A549 (cell line): ENCODE data around the gene EXPH5.

ENCODE experiments used
- CBX8 ChIP-seq: fragments of 200-600 bp; sonication (generic); IDR thresholded peaks from 2 replicates; pipeline ENCODE4 v1.6.1; 2016
- CEBPB ChIP-seq, 2 experiments: fragments of >200 bp in 1 of 2; sonication (Bioruptor Twin) in 1 of 2; formaldehyde crosslinking in 1 of 2; IDR thresholded peaks; 2 replicates each; pipeline ENCODE4 v1.6.1; 2012 to 2016
- CHD2 ChIP-seq: fragments of 150-350 bp; IDR thresholded peaks from 2 replicates; pipeline ENCODE4 v1.6.1; 2014; ENCODE audit warnings: low read length; ENCODE audit not compliant: partially characterized antibody
- CHD4 ChIP-seq: fragments of 200-600 bp; sonication (generic); IDR thresholded peaks from 2 replicates; pipeline ENCODE4 v1.6.1; 2016; ENCODE audit warnings: antibody characterized with exemption, mild to moderate bottlenecking, borderline replicate concordance
- ESRRA ChIP-seq: fragments of 150-350 bp; IDR thresholded peaks from 2 replicates; pipeline ENCODE4 v1.6.1; 2014; ENCODE audit warnings: mild to moderate bottlenecking, low read length, borderline replicate concordance
- NPAS2 ChIP-seq: fragments of 250-450 bp; sonication (Bioruptor Pico); IDR thresholded peaks from 2 replicates; pipeline ENCODE4 v1.8.0; 2022; ENCODE audit warnings: mild to moderate bottlenecking, moderate library complexity, borderline replicate concordance
- POLR2A ChIP-seq: IDR thresholded peaks from 2 replicates; pipeline ENCODE4 v1.6.1; 2012; ENCODE audit warnings: mild to moderate bottlenecking, low read length
- POLR2AphosphoS2 ChIP-seq: conservative IDR thresholded peaks from 2 replicates; pipeline ENCODE4 v1.6.1; 2012; ENCODE audit warnings: low read length, improper control_type of control experiment, inconsistent platforms
- ZFP36 ChIP-seq: fragments of 450-650 bp; IDR thresholded peaks from 2 replicates; pipeline ENCODE4 v1.6.1; 2014; ENCODE audit warnings: borderline replicate concordance; ENCODE audit not compliant: partially characterized antibody
- TF ChIP-seq, protein P1 (sequence below): fragments of >200 bp; sonication (Bioruptor Twin); formaldehyde crosslinking; IDR thresholded peaks from 3 replicates; pipeline ENCODE4 v1.5.1; 2016
- TF ChIP-seq, protein P2 (sequence below): IDR thresholded peaks from 2 replicates; pipeline ENCODE4 v1.6.1; 2012
- TF ChIP-seq, protein P3 (sequence below): fragments of 150-350 bp; IDR thresholded peaks from 2 replicates; pipeline ENCODE4 v1.6.1; 2014; ENCODE audit warnings: low read depth, mild to moderate bottlenecking, low read length

DNA sequence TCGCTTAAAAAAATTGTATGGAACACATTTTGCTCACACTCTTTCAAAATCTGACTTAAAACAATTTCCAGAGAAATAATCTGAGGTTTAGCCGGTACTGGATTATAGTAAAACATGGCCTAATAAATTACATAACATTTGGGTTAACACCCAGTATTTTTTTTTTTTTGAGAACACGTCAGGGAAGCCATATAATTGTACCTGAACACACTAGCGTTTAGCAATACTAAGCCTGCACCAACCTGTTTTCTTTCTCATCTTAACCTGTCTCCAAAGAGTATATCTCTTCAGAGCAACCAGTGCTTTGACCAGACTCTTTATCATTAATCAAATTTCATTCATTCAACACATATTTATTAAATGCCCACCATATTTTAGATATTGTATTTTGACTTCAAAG, 93.4 kb downstream of the EXPH5 start:
- TF ChIP-seq, protein P1, sequence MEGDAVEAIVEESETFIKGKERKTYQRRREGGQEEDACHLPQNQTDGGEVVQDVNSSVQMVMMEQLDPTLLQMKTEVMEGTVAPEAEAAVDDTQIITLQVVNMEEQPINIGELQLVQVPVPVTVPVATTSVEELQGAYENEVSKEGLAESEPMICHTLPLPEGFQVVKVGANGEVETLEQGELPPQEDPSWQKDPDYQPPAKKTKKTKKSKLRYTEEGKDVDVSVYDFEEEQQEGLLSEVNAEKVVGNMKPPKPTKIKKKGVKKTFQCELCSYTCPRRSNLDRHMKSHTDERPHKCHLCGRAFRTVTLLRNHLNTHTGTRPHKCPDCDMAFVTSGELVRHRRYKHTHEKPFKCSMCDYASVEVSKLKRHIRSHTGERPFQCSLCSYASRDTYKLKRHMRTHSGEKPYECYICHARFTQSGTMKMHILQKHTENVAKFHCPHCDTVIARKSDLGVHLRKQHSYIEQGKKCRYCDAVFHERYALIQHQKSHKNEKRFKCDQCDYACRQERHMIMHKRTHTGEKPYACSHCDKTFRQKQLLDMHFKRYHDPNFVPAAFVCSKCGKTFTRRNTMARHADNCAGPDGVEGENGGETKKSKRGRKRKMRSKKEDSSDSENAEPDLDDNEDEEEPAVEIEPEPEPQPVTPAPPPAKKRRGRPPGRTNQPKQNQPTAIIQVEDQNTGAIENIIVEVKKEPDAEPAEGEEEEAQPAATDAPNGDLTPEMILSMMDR = no peak
- no peak for TF ChIP-seq ZFP36
- TF ChIP-seq, protein P2, sequence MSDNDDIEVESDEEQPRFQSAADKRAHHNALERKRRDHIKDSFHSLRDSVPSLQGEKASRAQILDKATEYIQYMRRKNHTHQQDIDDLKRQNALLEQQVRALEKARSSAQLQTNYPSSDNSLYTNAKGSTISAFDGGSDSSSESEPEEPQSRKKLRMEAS = no peak
- TF ChIP-seq, protein P3, sequence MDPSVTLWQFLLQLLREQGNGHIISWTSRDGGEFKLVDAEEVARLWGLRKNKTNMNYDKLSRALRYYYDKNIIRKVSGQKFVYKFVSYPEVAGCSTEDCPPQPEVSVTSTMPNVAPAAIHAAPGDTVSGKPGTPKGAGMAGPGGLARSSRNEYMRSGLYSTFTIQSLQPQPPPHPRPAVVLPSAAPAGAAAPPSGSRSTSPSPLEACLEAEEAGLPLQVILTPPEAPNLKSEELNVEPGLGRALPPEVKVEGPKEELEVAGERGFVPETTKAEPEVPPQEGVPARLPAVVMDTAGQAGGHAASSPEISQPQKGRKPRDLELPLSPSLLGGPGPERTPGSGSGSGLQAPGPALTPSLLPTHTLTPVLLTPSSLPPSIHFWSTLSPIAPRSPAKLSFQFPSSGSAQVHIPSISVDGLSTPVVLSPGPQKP = no peak
- TF ChIP-seq POLR2AphosphoS2 = no peak
- TF ChIP-seq CHD2 = no peak
- no peak for TF ChIP-seq ESRRA
- TF ChIP-seq CEBPB (IDR thresholded peaks at IDR 0.05) = no peak
- TF ChIP-seq CHD4 = no peak
- TF ChIP-seq CBX8 = no peak
- TF ChIP-seq NPAS2 (CRISPR knock-in tag) = no peak
- no peak for TF ChIP-seq POLR2A
